H1 (cell line): Measurements from ENCODE around the gene LRRC27. TPM values are rescaled to one million over a fixed set of nuclear protein-coding genes. Genes with fewer than 3 reads are reported as not detected.

Experiments used
- CTCF ChIP-seq, 3 experiments: IDR thresholded peaks; 1 replicate in 2 of 3; 2 replicates in 1 of 3; pipeline versions ENCODE4 v1.5.1 to v1.6.1; 2011; ENCODE audit warnings: low read length in 3 of 3, mild to moderate bottlenecking in 3 of 3, inconsistent platforms in 2 of 3, low read depth in 1 of 3, moderate library complexity in 1 of 3; ENCODE audit not compliant: insufficient read depth in 1 of 3; ENCODE audit errors: control extremely low read depth in 1 of 3
- polyA plus RNA-seq, 7 experiments: library from polyadenylated mRNA; depleted of rRNA in 3 of 7; stranded (reverse) in 5 of 7; unstranded in 2 of 7; fragments of >200 nt in 5 of 7; fragments of 200-250 nt in 2 of 7; gene quantifications; 1 replicate in 5 of 7; 2 replicates in 1 of 7; 4 replicates in 1 of 7; pipeline versions ENCODE4 v1.2.1 to v1.2.3, GENCODE V29; 2011 to 2013; ENCODE audit warnings: missing spikeins in 2 of 7, mixed read lengths in 2 of 7
- total RNA-seq: library from RNA; stranded (reverse); fragmentation: NEBNext Ultra II Directional; extraction: Animal tissue kit (Norgen Biotek cat#: 25700); gene quantifications from 2 replicates; pipeline ENCODE4 v1.2.1, GENCODE V29; 2021

Gene LRRC27
- total and polyA plus RNA-seq, 2 of the 8 experiments (the other 6 are each of a cell fraction or from before 2014, with no cell fraction given): 1.2 to 3.8 TPM

- TF ChIP-seq CTCF (IDR thresholded peaks at IDR 0.05; ENCODE audit: control extremely low read depth in 1 of 3, insufficient read depth in 1 of 3, low read depth in 1 of 3, low read length in 3 of 3): no peak
Measured at GRCh38 chr10:132392811-132393694, 61.1 kb downstream of the LRRC27 start (continued).
